ENCODE data around the gene OR4D1.

GRCh38 chr17:58195518-58196123 lies 47.4 kb downstream of the OR4D1 start:
- TF ChIP-seq POLR2A (IDR thresholded peaks at IDR 0.05; ENCODE audit: low read depth, low read length), result no peak
- no peak for TF ChIP-seq TAF1 (IDR thresholded peaks at IDR 0.05; ENCODE audit: borderline replicate concordance, low read depth, low read length)
